Gastroesophageal sphincter (tissue), 4 donors: ENCODE results near the gene KRTAP9-1. TPM values are rescaled to one million over a fixed set of nuclear protein-coding genes. Genes with fewer than 3 reads are reported as not detected.

Source experiments
- ATAC-seq: fragments of 150-250 bp; one replicate; pipeline ENCODE4 v1.9.1; 2016; ENCODE audit warnings: mild to moderate bottlenecking, moderate library complexity
- H3K27ac ChIP-seq, 4 donors: fragments of 200-600 bp; sonication (generic) in 3 of 4; 1 replicate in 3 of 4; 2 replicates in 1 of 4; pipeline ENCODE4 v1.5.1; 2016 to 2019
- H3K27me3 ChIP-seq: fragments of 200-600 bp; sonication (generic); one replicate; pipeline ENCODE4 v1.5.1; 2019
- H3K36me3 ChIP-seq, 2 donors: fragments of 200-600 bp; sonication (generic); one replicate each; pipeline ENCODE4 v1.5.1; 2019; ENCODE audit warnings: control low read depth in 1 of 2
- H3K4me1 ChIP-seq, 3 donors: fragments of 200-600 bp; sonication (generic); 1 replicate in 2 of 3; 2 replicates in 1 of 3; pipeline ENCODE4 v1.5.1; 2016 to 2019; ENCODE audit warnings: control low read depth in 2 of 3
- H3K4me3 ChIP-seq, 2 donors: fragments of 200-600 bp; sonication (generic); one replicate each; pipeline ENCODE4 v1.5.1; 2019; ENCODE audit warnings: mild to moderate bottlenecking in 1 of 2, moderate library complexity in 1 of 2
- H3K9me3 ChIP-seq, 3 donors: fragments of 200-600 bp; sonication (generic); one replicate each; pipeline ENCODE4 v1.5.1; 2017 to 2019; ENCODE audit warnings: control low read depth in 2 of 3
- EP300 ChIP-seq: sonication (generic); formaldehyde crosslinking; IDR thresholded peaks from one replicate; pipeline ENCODE4 v1.6.1; 2017; ENCODE audit warnings: antibody characterized with exemption, mild to moderate bottlenecking
- POLR2A ChIP-seq, 2 donors: fragments of 450-650 bp; IDR thresholded peaks; one replicate each; pipeline ENCODE4 v1.6.1; 2017; ENCODE audit warnings: antibody characterized with exemption in 2 of 2, mild to moderate bottlenecking in 2 of 2, moderate library complexity in 1 of 2
- POLR2AphosphoS5 ChIP-seq: sonication (generic); formaldehyde crosslinking; IDR thresholded peaks from one replicate; pipeline ENCODE4 v1.6.1; 2017; ENCODE audit warnings: antibody characterized with exemption
- WGBS, 2 donors: methylation state at CpG; one replicate each; pipeline ENCODE4 v1.1.5; 2018; ENCODE audit warnings: low coverage in 1 of 2; 5-methylcytosine and 5-hydroxymethylcytosine counted together
- total RNA-seq, 4 donors: library from RNA; depleted of rRNA; stranded (reverse); fragments of >200 nt; gene quantifications; one replicate each; pipeline ENCODE4 v1.1.0, GENCODE V29; 2016
- TF ChIP-seq, protein P1 (sequence below), 4 experiments: fragments of 200-600 bp in 2 of 4; fragments of 450-650 bp in 2 of 4; sonication (generic) in 1 of 4; IDR thresholded peaks; one replicate each; pipeline ENCODE4 v1.5.1; 2017 to 2019; ENCODE audit warnings: antibody characterized with exemption in 4 of 4, mild to moderate bottlenecking in 2 of 4, moderate library complexity in 2 of 4

Gene KRTAP9-1
- total RNA-seq, 4 donors from 2014 or later = not detected

DNA sequence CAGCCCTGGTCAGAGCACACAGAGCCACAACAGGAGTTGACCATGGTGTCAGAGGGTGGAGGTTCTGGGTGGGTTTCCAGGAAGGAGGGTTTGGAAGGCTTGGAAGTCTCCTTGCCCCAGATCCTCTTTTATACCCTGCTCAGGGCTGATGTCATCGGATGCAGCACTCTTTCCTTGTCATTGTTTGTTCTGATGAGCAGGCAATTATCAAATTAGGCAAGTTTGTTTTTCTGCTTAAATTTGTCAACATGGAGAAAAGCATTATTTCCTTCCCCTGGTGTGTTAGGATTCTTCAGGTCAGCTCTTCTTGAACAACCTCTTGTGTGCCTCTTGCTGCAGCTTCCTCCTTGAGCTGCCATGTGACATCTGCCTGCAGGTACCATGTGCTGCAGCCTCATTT lies 29.0 kb upstream of the KRTAP9-1 start, which contains the start of gene KRTAP4-4:
Gene KRTAP4-4, minus strand, starts transcription at position 101 of the 400 bp plus-strand sequence. Its CDS starts 57 bp downstream, at position 44.
- Histone ChIP-seq H3K4me3 (no peak within 1 kb of the TSS), H3K27me3 (peaks cover 31% of the 10 kb centered on the region), H3K9me3 (no peaks in the 10 kb centered on the region), H3K4me1 (no peaks in the 10 kb centered on the region), H3K36me3 (no peaks in the 10 kb centered on the region), H3K27ac (no peak within 1 kb of the TSS)
- no peak for ATAC-seq
- TF ChIP-seq EP300 (no peak), POLR2AphosphoS5 (no peak), POLR2A (IDR thresholded peaks at IDR 0.05) (no peak)
- TF ChIP-seq, protein P1, sequence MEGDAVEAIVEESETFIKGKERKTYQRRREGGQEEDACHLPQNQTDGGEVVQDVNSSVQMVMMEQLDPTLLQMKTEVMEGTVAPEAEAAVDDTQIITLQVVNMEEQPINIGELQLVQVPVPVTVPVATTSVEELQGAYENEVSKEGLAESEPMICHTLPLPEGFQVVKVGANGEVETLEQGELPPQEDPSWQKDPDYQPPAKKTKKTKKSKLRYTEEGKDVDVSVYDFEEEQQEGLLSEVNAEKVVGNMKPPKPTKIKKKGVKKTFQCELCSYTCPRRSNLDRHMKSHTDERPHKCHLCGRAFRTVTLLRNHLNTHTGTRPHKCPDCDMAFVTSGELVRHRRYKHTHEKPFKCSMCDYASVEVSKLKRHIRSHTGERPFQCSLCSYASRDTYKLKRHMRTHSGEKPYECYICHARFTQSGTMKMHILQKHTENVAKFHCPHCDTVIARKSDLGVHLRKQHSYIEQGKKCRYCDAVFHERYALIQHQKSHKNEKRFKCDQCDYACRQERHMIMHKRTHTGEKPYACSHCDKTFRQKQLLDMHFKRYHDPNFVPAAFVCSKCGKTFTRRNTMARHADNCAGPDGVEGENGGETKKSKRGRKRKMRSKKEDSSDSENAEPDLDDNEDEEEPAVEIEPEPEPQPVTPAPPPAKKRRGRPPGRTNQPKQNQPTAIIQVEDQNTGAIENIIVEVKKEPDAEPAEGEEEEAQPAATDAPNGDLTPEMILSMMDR (IDR thresholded peaks at IDR 0.05) = no peak
- WGBS, 2 donors = 70% methylated on average over 1 of the region's 1 CpG; no CpG with 5 or more reads in 1 of the 2 donors

- H3K27me3 ChIP-seq = peaks cover 19% of the 10 kb centered on the region
- H3K4me3 ChIP-seq = no peak overlapping the region
- WGBS, 2 donors = 41 to 63% methylated on average over 3 to 6 of the region's 7 CpGs
- TF ChIP-seq, protein P1 (IDR thresholded peaks at IDR 0.05) = no peak
- TF ChIP-seq EP300 (no peak), POLR2AphosphoS5 (no peak), POLR2A (IDR thresholded peaks at IDR 0.05) (no peak)
- no peak overlapping the region for H3K27ac ChIP-seq
- H3K9me3 ChIP-seq = no peaks in the 10 kb centered on the region
- ATAC-seq = no peak
- H3K4me1 ChIP-seq = no peaks in the 10 kb centered on the region
- no peaks in the 10 kb centered on the region for H3K36me3 ChIP-seq
These were observed 25.9 kb upstream of the KRTAP9-1 start for GRCh38 chr17:41163828-41164227.

DNA sequence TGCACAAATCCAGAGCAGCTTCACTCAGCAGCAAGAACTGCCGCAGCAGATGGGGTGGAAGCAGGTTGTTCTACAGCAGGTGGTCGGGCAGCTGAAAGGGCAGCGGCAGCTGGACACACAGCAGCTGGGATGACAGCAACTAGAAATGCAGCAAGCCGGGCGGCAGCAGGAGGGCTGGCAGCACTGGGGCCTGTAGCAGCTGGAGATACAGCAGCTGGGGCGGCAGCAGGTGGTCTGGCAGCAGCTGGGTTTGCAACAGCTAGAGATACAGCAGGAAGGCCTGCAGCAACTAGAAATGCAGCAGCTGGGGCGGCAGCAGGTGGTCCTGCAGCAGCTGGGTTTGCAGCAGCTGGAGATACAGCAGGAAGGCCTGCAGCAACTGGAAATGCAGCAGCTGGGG lies 22.1 kb upstream of the KRTAP9-1 start:
- ATAC-seq = no peak
- no peaks in the 10 kb centered on the region for H3K4me1 ChIP-seq

DNA sequence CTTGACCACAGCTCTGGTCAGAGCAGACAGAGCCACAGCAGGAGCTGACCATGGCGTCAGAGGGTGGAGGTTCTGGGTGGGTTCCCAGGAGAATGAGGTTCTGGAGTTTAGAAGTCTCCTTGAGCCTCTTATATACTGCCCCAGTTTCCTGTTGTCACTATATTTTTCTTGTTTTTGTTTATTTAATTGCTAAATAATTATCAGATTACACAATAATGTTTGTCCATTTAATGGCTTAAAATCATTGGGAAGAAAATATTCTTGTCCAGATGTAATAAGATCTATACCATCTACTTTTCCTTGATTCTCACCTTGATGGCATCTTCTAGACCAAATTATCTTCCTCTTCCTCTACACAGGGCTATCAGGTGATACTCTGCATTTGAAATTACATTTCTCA lies 21.6 kb upstream of the KRTAP9-1 start, which contains the start of gene KRTAP4-3:
Gene KRTAP4-3, minus strand, starts transcription at position 101 of the 400 bp plus-strand sequence. Its CDS starts 49 bp downstream, at position 52.
- Histone ChIP-seq H3K27me3 (peaks cover 3% of the 10 kb centered on the region), H3K4me3 (no peak within 1 kb of the TSS), H3K4me1 (no peaks in the 10 kb centered on the region), H3K36me3 (no peaks in the 10 kb centered on the region), H3K27ac (no peak within 1 kb of the TSS), H3K9me3 (no peaks in the 10 kb centered on the region)
- 55% methylated on average over 1 of the region's 1 CpG; no CpG with 5 or more reads in 1 of the 2 donors for WGBS, 2 donors
- ATAC-seq = no peak
- TF ChIP-seq, protein P1 (IDR thresholded peaks at IDR 0.05) = no peak
- TF ChIP-seq POLR2AphosphoS5 (no peak), EP300 (no peak), POLR2A (IDR thresholded peaks at IDR 0.05) (no peak)

More for the DNA sequence above, 22.1 kb upstream of the KRTAP9-1 start:
- H3K36me3 ChIP-seq = no peaks in the 10 kb centered on the region
- no peak overlapping the region for H3K4me3 ChIP-seq
- TF ChIP-seq POLR2AphosphoS5 (no peak), EP300 (no peak), POLR2A (IDR thresholded peaks at IDR 0.05) (no peak)
- TF ChIP-seq, protein P1 (IDR thresholded peaks at IDR 0.05) = no peak
- no peaks in the 10 kb centered on the region for H3K9me3 ChIP-seq
- H3K27ac ChIP-seq = no peak overlapping the region
- H3K27me3 ChIP-seq = peaks cover 3% of the 10 kb centered on the region
- WGBS, 2 donors = 46 to 90% methylated on average over 3 to 4 of the region's 7 CpGs

- Histone ChIP-seq H3K36me3 (no peaks in the 10 kb centered on the region), H3K4me3 (no peak overlapping the region), H3K9me3 (no peaks in the 10 kb centered on the region), H3K27ac (no peak overlapping the region), H3K4me1 (no peaks in the 10 kb centered on the region), H3K27me3 (peaks cover 14% of the 10 kb centered on the region)
- no peak for ATAC-seq
- WGBS, 2 donors = 67 to 87% methylated on average over 1 to 2 of the region's 2 CpGs
- TF ChIP-seq POLR2AphosphoS5 = no peak
- TF ChIP-seq POLR2A (IDR thresholded peaks at IDR 0.05) = no peak
- no peak for TF ChIP-seq EP300
- TF ChIP-seq, protein P1 (IDR thresholded peaks at IDR 0.05) = no peak
These were observed 17.8 kb upstream of the KRTAP9-1 start for GRCh38 chr17:41171886-41172285.
